VCaP (cell line): ENCODE results near the gene USP17L10.
"Not testable (repeated sequence)": the region's sequence is repeated elsewhere in the genome, so short reads cannot be mapped to it uniquely, and the experiment has no call there.

Experiments used
- H3K27ac ChIP-seq: fragments of 450-650 bp; 2 replicates; pipeline ENCODE4 v1.5.1; 2017

The USP17L10 gene, protein sequence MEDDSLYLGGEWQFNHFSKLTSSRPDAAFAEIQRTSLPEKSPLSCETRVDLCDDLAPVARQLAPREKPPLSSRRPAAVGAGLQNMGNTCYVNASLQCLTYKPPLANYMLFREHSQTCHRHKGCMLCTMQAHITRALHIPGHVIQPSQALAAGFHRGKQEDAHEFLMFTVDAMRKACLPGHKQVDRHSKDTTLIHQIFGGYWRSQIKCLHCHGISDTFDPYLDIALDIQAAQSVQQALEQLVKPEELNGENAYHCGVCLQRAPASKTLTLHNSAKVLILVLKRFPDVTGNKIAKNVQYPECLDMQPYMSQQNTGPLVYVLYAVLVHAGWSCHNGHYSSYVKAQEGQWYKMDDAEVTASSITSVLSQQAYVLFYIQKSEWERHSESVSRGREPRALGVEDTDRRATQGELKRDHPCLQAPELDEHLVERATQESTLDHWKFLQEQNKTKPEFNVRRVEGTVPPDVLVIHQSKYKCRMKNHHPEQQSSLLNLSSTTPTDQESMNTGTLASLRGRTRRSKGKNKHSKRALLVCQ

GRCh38 chr4:9210357-9210756, at the start of gene USP17L10:
TSS of gene USP17L10 (plus strand) at chr4:9210657. CDS start at chr4:9210657, 0 bp downstream.
- not testable (repeated sequence) for H3K27ac ChIP-seq

GRCh38 chr4:9165990-9166389, 44.5 kb upstream of the USP17L10 start:
- H3K27ac ChIP-seq: not testable (repeated sequence)

DNA sequence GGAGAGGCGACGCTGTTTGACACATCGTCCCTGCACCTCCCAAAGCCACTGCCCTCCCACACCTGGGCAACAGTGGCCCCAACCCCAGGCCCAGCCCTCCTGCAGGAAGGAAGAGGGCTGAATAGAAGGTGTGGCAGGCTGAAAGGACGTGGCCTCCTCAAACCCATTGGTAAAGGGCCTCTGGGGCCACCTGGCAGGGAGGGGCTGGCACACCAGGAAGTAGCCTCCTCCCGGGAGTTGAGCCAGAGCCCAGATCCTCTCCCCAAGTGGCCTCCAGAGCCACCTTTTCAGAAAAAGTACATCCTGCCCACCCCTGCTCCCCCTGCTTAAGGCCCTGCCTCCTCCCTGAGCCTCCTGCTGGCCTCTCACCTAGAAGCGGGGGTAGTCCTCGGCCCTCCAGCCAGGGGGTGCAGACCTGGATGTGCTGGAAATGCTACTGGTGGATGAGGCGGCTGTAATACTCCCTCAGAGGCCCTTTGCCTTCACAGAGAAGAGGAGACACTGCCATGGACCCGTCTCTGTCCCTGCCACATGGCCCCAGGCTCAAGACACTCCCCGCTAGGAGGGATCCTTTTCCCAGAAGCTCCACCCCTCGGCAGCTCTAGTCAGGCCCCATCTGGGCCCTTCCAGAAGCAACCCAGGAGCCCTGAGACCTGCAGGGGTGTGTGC, 40.5 kb upstream of the USP17L10 start, which contains the start of gene FAM90A26:
FAM90A26 (plus strand) TSS at position 619 of the 669 bp plus-strand sequence. CDS start 2,764 bp downstream, outside the sequence.
- H3K27ac ChIP-seq: not testable (repeated sequence)

- H3K27ac ChIP-seq: not testable (repeated sequence)
These were observed 4.2 kb downstream of the USP17L10 start for GRCh38 chr4:9214701-9215100.

DNA sequence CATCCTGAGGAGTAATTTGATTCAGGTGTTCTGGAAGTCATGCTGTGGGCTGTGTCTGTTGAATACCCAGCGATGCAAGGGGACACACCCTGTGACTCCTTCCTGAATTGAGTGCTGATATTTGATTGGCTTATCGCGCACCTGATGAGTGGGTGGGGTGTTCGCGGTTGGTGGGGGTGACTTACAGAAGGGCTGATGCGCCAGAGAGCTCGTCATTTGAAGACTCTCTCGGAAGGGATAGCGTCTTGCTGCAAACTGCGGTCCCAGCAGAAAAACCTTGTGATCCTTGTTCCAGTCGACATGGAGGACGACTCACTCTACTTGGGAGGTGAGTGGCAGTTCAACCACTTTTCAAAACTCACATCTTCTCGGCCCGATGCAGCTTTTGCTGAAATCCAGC, 4.6 kb downstream of the USP17L10 start, which contains the start of gene USP17L11:
USP17L11 (plus strand) TSS at position 301 of the 400 bp plus-strand sequence; CDS start at position 301, 0 bp downstream.
- not testable (repeated sequence) for H3K27ac ChIP-seq

- H3K27ac ChIP-seq: not testable (repeated sequence)
These were observed 9.4 kb downstream of the USP17L10 start, which contains the start of gene USP17L12 for GRCh38 chr4:9219852-9220251. TSS of gene USP17L12 (plus strand) at chr4:9220152. CDS start at chr4:9220152, 0 bp downstream.

- not testable (repeated sequence) for H3K27ac ChIP-seq
These were observed 14.1 kb downstream of the USP17L10 start, which contains the start of gene USP17L13 for GRCh38 chr4:9224596-9224995. TSS of gene USP17L13 (plus strand) at chr4:9224896. CDS start at chr4:9224896, 0 bp downstream.

- not testable (repeated sequence) for H3K27ac ChIP-seq
These were observed 19.8 kb downstream of the USP17L10 start for GRCh38 chr4:9230249-9230648.

GRCh38 chr4:9234085-9234484, 23.6 kb downstream of the USP17L10 start, which contains the start of gene USP17L15:
TSS of gene USP17L15 (plus strand) at chr4:9234385. CDS start at chr4:9234385, 0 bp downstream.
- not testable (repeated sequence) for H3K27ac ChIP-seq

GRCh38 chr4:9238461-9238860, 28.0 kb downstream of the USP17L10 start:
- H3K27ac ChIP-seq: not testable (repeated sequence)

DNA sequence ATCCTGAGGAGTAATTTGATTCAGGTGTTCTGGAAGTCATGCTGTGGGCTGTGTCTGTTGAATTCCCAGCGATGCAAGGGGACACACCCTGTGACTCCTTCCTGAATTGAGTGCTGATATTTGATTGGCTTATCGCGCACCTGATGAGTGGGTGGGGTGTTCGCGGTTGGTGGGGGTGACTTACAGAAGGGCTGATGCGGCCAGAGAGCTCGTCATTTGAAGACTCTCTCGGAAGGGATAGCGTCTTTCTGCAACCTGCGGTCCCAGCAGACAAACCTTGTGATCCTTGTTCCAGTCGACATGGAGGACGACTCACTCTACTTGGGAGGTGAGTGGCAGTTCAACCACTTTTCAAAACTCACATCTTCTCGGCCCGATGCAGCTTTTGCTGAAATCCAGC, 33.1 kb downstream of the USP17L10 start, which contains the start of gene USP17L17:
USP17L17 (plus strand) TSS at position 301 of the 400 bp plus-strand sequence; CDS start at position 301, 0 bp downstream.
- H3K27ac ChIP-seq: not testable (repeated sequence)

DNA sequence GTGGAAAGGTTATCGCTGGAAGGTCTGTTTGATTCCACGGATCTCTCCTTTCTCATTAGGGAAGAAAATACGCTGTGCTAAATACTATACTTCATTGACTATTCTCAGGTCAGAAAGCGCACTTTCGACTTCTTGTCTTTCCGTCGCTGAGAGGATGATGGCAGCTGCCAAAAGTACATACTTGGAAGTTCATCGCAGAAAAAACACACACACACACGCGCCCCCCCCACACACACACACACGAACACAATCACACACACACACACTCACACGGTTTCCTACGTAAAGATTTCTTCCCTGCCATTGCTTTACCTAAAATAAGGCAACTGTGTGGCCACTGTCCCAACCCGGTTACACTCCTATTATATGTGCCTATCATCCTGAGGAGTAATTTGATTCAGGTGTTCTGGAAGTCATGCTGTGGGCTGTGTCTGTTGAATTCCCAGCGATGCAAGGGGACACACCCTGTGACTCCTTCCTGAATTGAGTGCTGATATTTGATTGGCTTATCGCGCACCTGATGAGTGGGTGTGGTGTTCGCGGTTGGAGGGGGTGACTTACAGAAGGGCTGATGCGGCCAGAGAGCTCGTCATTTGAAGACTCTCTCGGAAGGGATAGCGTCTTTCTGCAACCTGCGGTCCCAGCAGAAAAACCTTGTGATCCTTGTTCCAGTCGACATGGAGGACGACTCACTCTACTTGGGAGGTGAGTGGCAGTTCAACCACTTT, 37.7 kb downstream of the USP17L10 start, which contains the start of gene USP17L18:
USP17L18 (plus strand) TSS at position 678 of the 728 bp plus-strand sequence; CDS start at position 678, 0 bp downstream.
- H3K27ac ChIP-seq: not testable (repeated sequence)

DNA sequence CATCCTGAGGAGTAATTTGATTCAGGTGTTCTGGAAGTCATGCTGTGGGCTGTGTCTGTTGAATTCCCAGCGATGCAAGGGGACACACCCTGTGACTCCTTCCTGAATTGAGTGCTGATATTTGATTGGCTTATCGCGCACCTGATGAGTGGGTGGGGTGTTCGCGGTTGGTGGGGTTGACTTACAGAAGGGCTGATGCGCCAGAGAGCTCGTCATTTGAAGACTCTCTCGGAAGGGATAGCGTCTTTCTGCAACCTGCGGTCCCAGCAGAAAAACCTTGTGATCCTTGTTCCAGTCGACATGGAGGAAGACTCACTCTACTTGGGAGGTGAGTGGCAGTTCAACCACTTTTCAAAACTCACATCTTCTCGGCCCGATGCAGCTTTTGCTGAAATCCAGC, 42.6 kb downstream of the USP17L10 start, which contains the start of gene USP17L19:
USP17L19 (plus strand) TSS at position 301 of the 400 bp plus-strand sequence; CDS start at position 301, 0 bp downstream.
- H3K27ac ChIP-seq: not testable (repeated sequence)

- not testable (repeated sequence) for H3K27ac ChIP-seq
These were observed 47.4 kb downstream of the USP17L10 start, which contains the start of gene USP17L20 for GRCh38 chr4:9257824-9258223. TSS of gene USP17L20 (plus strand) at chr4:9258124. CDS start at chr4:9258124, 0 bp downstream.
